IMR-90 (cell line): ENCODE data around the gene RFXANK. TPM values are rescaled to one million over a fixed set of nuclear protein-coding genes. Genes with fewer than 3 reads are reported as not detected.

Experiments
- ATAC-seq: fragments of 200-7000 bp; cut with Tn5 transposase; 2 replicates; pipeline ENCODE4 v1.9.1; 2020; ENCODE audit warnings: low read depth, mild to moderate bottlenecking, moderate library complexity
- BruUV-seq: library from RNA; stranded (reverse); fragments of 400-500 nt; replicated peaks from 2 replicates; lab custom pipeline; 2021; lab: Mats Ljungman, UMichigan
- CTCF ChIA-PET: fragments of 300-600 bp; formaldehyde crosslinking; extraction: SDS; loops from one replicate; lab custom pipeline; 2021; ENCODE audit warnings: antibody characterized with exemption; lab: Yijun Ruan, JAX
- POLR2A ChIA-PET: fragments of 300-600 bp; sonication (Branson Sonifier 250); formaldehyde crosslinking; loops from one replicate; lab custom pipeline; 2022; ENCODE audit warnings: antibody characterized with exemption; ENCODE audit not compliant: unreplicated experiment; lab: Charles Lee
- DNase-seq: peaks from one replicate; pipeline ENCODE4 v3.0.0; 2013
- H2AFZ ChIP-seq: replicated peaks from 2 replicates; pipeline ENCODE3; 2013; ENCODE audit warnings: low read length, mild to moderate bottlenecking; ENCODE audit not compliant: poor library complexity
- H2AK5ac ChIP-seq: 2 replicates; pipeline ENCODE4 v1.6.1; 2013; ENCODE audit warnings: low read depth, low read length, inconsistent platforms
- H2AK9ac ChIP-seq: replicated peaks from 2 replicates; pipeline ENCODE3; 2013; ENCODE audit warnings: mild to moderate bottlenecking, low read depth, low read length, moderate library complexity; ENCODE audit not compliant: poor library complexity
- H2BK120ac ChIP-seq: 2 replicates; pipeline ENCODE4 v1.6.1; 2013; ENCODE audit warnings: low read depth, low read length, inconsistent platforms
- H2BK15ac ChIP-seq: 3 replicates; pipeline ENCODE4 v1.6.1; 2013; ENCODE audit warnings: low read depth, low read length, inconsistent platforms
- H2BK20ac ChIP-seq: 2 replicates; pipeline ENCODE4 v1.6.1; 2013; ENCODE audit warnings: low read depth, mild to moderate bottlenecking, inconsistent platforms, low read length, moderate library complexity
- H2BK5ac ChIP-seq: 2 replicates; pipeline ENCODE4 v1.6.1; 2013; ENCODE audit warnings: mild to moderate bottlenecking, low read depth, low read length, inconsistent platforms; ENCODE audit not compliant: poor library complexity, severe bottlenecking
- H3K14ac ChIP-seq: replicated peaks from 2 replicates; pipeline ENCODE4 v1.6.1; 2013; ENCODE audit warnings: low read depth, low read length, inconsistent platforms
- H3K18ac ChIP-seq: 2 replicates; pipeline ENCODE4 v1.6.1; 2013; ENCODE audit warnings: low read depth, low read length, control low read depth
- H3K23ac ChIP-seq: 2 replicates; pipeline ENCODE4 v1.6.1; 2013; ENCODE audit warnings: low read depth, low read length, inconsistent platforms
- H3K27ac ChIP-seq: 2 replicates; pipeline ENCODE4 v1.5.1; 2013; ENCODE audit warnings: mild to moderate bottlenecking, control low read depth, low read length; ENCODE audit not compliant: insufficient read depth
- H3K27me3 ChIP-seq: 2 replicates; pipeline ENCODE4 v1.6.1; 2013; ENCODE audit warnings: low read length; ENCODE audit not compliant: control insufficient read depth, insufficient read depth
- H3K36me3 ChIP-seq: 2 replicates; pipeline ENCODE4 v1.6.1; 2013; ENCODE audit warnings: low read length, mixed read lengths; ENCODE audit not compliant: control insufficient read depth, insufficient read depth
- H3K4ac ChIP-seq: 2 replicates; pipeline ENCODE4 v1.6.1; 2013; ENCODE audit warnings: low read depth, low read length, inconsistent platforms
- H3K4me1 ChIP-seq: 2 replicates; pipeline ENCODE4 v1.6.1; 2013; ENCODE audit warnings: low read length, mixed read lengths; ENCODE audit not compliant: control insufficient read depth, insufficient read depth
- H3K4me2 ChIP-seq: 2 replicates; pipeline ENCODE4 v1.6.1; 2013; ENCODE audit warnings: low read depth, mild to moderate bottlenecking, control low read depth, low read length, moderate library complexity
- H3K4me3 ChIP-seq: 2 replicates; pipeline ENCODE4 v1.5.1; 2013; ENCODE audit warnings: low read depth, mild to moderate bottlenecking, control low read depth, low read length, moderate library complexity; ENCODE audit not compliant: insufficient read depth
- H3K56ac ChIP-seq: 2 replicates; pipeline ENCODE4 v1.6.1; 2013; ENCODE audit warnings: low read length, inconsistent platforms; ENCODE audit not compliant: insufficient read depth; ENCODE audit errors: extremely low read depth
- H3K79me1 ChIP-seq, 2 experiments: 2 replicates each; pipeline ENCODE4 v1.6.1; 2013; ENCODE audit warnings: low read length in 2 of 2, inconsistent platforms in 1 of 2, low read depth in 1 of 2
- H3K9ac ChIP-seq: 2 replicates; pipeline ENCODE4 v1.6.1; 2013; ENCODE audit warnings: low read depth, low read length, control low read depth
- H3K9me1 ChIP-seq: 2 replicates; pipeline ENCODE4 v1.6.1; 2013; ENCODE audit warnings: low read length, inconsistent platforms; ENCODE audit not compliant: insufficient read depth
- H3K9me3 ChIP-seq: 2 replicates; pipeline ENCODE4 v1.6.1; 2013; ENCODE audit warnings: low read length; ENCODE audit not compliant: control insufficient read depth, insufficient read depth
- H4K20me1 ChIP-seq: 2 replicates; pipeline ENCODE4 v1.6.1; 2013; ENCODE audit warnings: low read length, inconsistent platforms; ENCODE audit not compliant: insufficient read depth
- H4K5ac ChIP-seq: 2 replicates; pipeline ENCODE4 v1.6.1; 2013; ENCODE audit warnings: mild to moderate bottlenecking, low read depth, low read length, control low read depth
- H4K8ac ChIP-seq, 2 experiments: 2 replicates each; pipeline ENCODE4 v1.6.1; 2013; ENCODE audit warnings: low read depth in 2 of 2, low read length in 2 of 2, control low read depth in 1 of 2, inconsistent platforms in 1 of 2
- H4K91ac ChIP-seq: 2 replicates; pipeline ENCODE4 v1.6.1; 2013; ENCODE audit warnings: low read depth, low read length, inconsistent platforms; ENCODE audit not compliant: insufficient read depth
- BHLHE40 ChIP-seq: fragments of 150-350 bp; IDR thresholded peaks from 2 replicates; pipeline ENCODE4 v1.6.1; 2016; ENCODE audit warnings: mild to moderate bottlenecking, low read depth, low read length
- CEBPB ChIP-seq: IDR thresholded peaks from 2 replicates; pipeline ENCODE4 v1.6.1; 2012; ENCODE audit warnings: low read depth, low read length, improper control_type of control experiment
- CHD1 ChIP-seq: IDR thresholded peaks from 2 replicates; pipeline ENCODE4 v1.6.1; 2012; ENCODE audit warnings: low read depth, low read length, improper control_type of control experiment
- CTCF ChIP-seq: conservative IDR thresholded peaks from 2 replicates; pipeline ENCODE4 v1.5.1; 2012; ENCODE audit warnings: mild to moderate bottlenecking, low read depth, low read length, improper control_type of control experiment
- ELK1 ChIP-seq: fragments of 150-350 bp; IDR thresholded peaks from 2 replicates; pipeline ENCODE4 v1.6.1; 2016; ENCODE audit warnings: low read depth, mild to moderate bottlenecking, low read length, moderate library complexity, borderline replicate concordance
- FOS ChIP-seq: fragments of 150-350 bp; IDR thresholded peaks from 2 replicates; pipeline ENCODE4 v1.6.1; 2016; ENCODE audit warnings: low read depth, low read length
- MAFK ChIP-seq: IDR thresholded peaks from 2 replicates; pipeline ENCODE4 v1.6.1; 2012; ENCODE audit warnings: low read depth, low read length, improper control_type of control experiment
- MAZ ChIP-seq: IDR thresholded peaks from 2 replicates; pipeline ENCODE4 v1.6.1; 2012; ENCODE audit warnings: low read depth, mild to moderate bottlenecking, low read length, improper control_type of control experiment, moderate library complexity, borderline replicate concordance
- MXI1 ChIP-seq: IDR thresholded peaks from 2 replicates; pipeline ENCODE4 v1.6.1; 2012; ENCODE audit warnings: low read depth, mild to moderate bottlenecking, low read length, moderate library complexity, borderline replicate concordance
- NFE2L2 ChIP-seq: fragments of 150-350 bp; IDR thresholded peaks from 2 replicates; pipeline ENCODE4 v1.6.1; 2016; ENCODE audit warnings: low read depth, mild to moderate bottlenecking, low read length
- POLR2A ChIP-seq: IDR thresholded peaks from 2 replicates; pipeline ENCODE4 v1.6.1; 2012; ENCODE audit warnings: mild to moderate bottlenecking, low read depth, low read length
- RAD21 ChIP-seq: IDR thresholded peaks from 2 replicates; pipeline ENCODE4 v1.6.1; 2012; ENCODE audit warnings: low read length, improper control_type of control experiment
- RCOR1 ChIP-seq: IDR thresholded peaks from 2 replicates; pipeline ENCODE4 v1.6.1; 2012; ENCODE audit warnings: mild to moderate bottlenecking, low read length, improper control_type of control experiment; ENCODE audit not compliant: insufficient replicate concordance
- RFX5 ChIP-seq: IDR thresholded peaks from 2 replicates; pipeline ENCODE4 v1.8.0; 2012; ENCODE audit warnings: low read depth, mild to moderate bottlenecking, low read length, moderate library complexity
- SMC3 ChIP-seq: fragments of 150-350 bp; IDR thresholded peaks from 2 replicates; pipeline ENCODE4 v1.6.1; 2016; ENCODE audit warnings: low read depth, mild to moderate bottlenecking, antibody characterized with exemption, low read length, moderate library complexity
- WGBS, 2 experiments: methylation state at CpG; one replicate each; pipeline versions ENCODE4 v1.1.5 to v1.1.7; 2013; ENCODE audit warnings: missing lambda C conversion rate in 2 of 2; ENCODE audit not compliant: insufficient read length in 1 of 2; ENCODE audit errors: extremely low coverage in 2 of 2; 5-methylcytosine and 5-hydroxymethylcytosine counted together
- dilution Hi-C: fragments of 300-500 bp; cut with HindIII; formaldehyde crosslinking; loops from one replicate; pipeline ENCODE4 v1.14.3; 2018; ENCODE audit warnings: low sequenced_read_pairs; ENCODE audit not compliant: unreplicated experiment
- in situ Hi-C: fragments of 300-500 bp; cut with MboI; formaldehyde crosslinking; loops from 3 replicates; pipeline ENCODE4 v1.14.3; 2019; ENCODE audit warnings: low sequenced_read_pairs, inconsistent platforms, mixed read lengths
- intact Hi-C: fragments of 100-400 bp; cut with micrococcal nuclease; formaldehyde crosslinking; loops from 2 replicates; pipeline ENCODE4 v1.10.0; 2022
- polyA plus RNA-seq, 3 experiments: library from polyadenylated mRNA; depleted of rRNA; stranded (reverse); fragments of >200 nt; gene quantifications; 2 replicates each; pipeline ENCODE4 v1.2.3, GENCODE V29; 2012; ENCODE audit warnings: low replicate concordance in 1 of 3
- total RNA-seq: library from RNA; depleted of rRNA; stranded (reverse); fragments of >200 nt; gene quantifications from 2 replicates; pipeline ENCODE4 v1.2.3, GENCODE V29; 2012
- TF ChIP-seq, protein P1 (sequence below): fragments of 150-350 bp; IDR thresholded peaks from 2 replicates; pipeline ENCODE4 v1.6.1; 2017; ENCODE audit warnings: mild to moderate bottlenecking, antibody characterized with exemption, low read length, low read depth

The RFXANK gene
- total and polyA plus RNA-seq, 2 of the 4 experiments (the other 2 are of a cell fraction), result 68.3 to 97.8 TPM

DNA sequence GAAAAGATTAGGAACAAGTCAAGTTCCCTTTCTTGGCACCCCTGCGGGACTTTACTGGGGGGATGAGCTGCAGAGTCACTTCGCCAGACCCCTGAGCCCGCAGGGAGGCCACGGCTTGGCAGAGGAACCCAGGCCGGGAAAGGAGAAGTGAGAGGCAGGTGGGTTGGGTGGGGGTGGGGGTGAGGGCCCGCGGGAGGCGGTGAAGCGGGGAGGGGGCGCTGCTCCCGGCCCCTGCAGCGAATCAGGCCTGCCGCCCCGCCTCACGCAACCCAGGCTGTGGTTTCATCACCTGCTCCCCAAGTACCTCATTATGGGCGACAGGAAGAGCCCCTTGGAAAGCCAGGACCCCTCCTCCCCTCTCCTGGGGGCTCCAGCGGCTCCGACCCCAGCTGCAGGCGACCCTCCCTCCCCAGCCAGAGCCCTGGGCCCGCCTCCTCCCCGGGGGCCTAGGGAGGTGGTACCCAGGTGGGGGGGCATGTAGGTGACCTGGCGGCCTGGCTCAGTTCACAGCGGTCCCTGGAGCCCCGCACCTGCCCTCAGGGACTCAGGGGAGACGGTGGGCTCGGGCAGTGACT, 31.5 kb upstream of the RFXANK start:
- Histone ChIP-seq H2BK5ac (no peak overlapping the region), H3K23ac (no peak overlapping the region), H2AK9ac (no peak overlapping the region), H3K56ac (no peak overlapping the region), H4K8ac (no peak overlapping the region), H2BK120ac (no peak overlapping the region), H3K4me3 (no peak overlapping the region), H3K36me3 (peaks cover 7% of the 10 kb centered on the region; the same call in 1 of the 2 replicates), H4K20me1 (no peaks in the 10 kb centered on the region), H3K9ac (no peak overlapping the region), H2BK20ac (no peak overlapping the region), H3K4me1 (no peaks in the 10 kb centered on the region), H3K9me1 (no peaks in the 10 kb centered on the region), H4K91ac (no peak overlapping the region), H3K4me2 (no peak overlapping the region), H3K27me3 (no peaks in the 10 kb centered on the region), H3K18ac (no peak overlapping the region), H3K9me3 (peaks cover 6% of the 10 kb centered on the region; the same call in 1 of the 2 replicates), H2AFZ (no peak overlapping the region), H3K14ac (no peak overlapping the region), H3K27ac (no peak overlapping the region), H2BK15ac (no peak overlapping the region), H2AK5ac (no peak overlapping the region), H3K4ac (no peak overlapping the region), H4K5ac (no peak overlapping the region), H3K79me1 (no peaks in the 10 kb centered on the region)
- dilution Hi-C loops (no loop called here), in situ Hi-C loops (no loop called here), intact Hi-C loops (no loop called here)
- ATAC-seq (no peak), DNase-seq (no peak)
- ChIA-PET POLR2A (no interaction called here), CTCF (no interaction called here)
- TF ChIP-seq CEBPB (no peak), NFE2L2 (no peak), FOS (no peak), POLR2A (no peak), MAZ (no peak), BHLHE40 (no peak), RCOR1 (no peak), SMC3 (no peak), ELK1 (no peak), RAD21 (no peak), RFX5 (no peak), MAFK (no peak), CTCF (no peak), MXI1 (no peak), CHD1 (no peak)
- TF ChIP-seq, protein P1, sequence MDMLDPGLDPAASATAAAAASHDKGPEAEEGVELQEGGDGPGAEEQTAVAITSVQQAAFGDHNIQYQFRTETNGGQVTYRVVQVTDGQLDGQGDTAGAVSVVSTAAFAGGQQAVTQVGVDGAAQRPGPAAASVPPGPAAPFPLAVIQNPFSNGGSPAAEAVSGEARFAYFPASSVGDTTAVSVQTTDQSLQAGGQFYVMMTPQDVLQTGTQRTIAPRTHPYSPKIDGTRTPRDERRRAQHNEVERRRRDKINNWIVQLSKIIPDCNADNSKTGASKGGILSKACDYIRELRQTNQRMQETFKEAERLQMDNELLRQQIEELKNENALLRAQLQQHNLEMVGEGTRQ, result no peak
- BruUV-seq, result no TSS peak
- 65% methylated on average over 5 of the region's 26 CpGs; no CpG with 5 or more reads in 1 of the 2 experiments for WGBS, 2 experiments
